ENCODE measurements around the gene C12orf56. TPM values are rescaled to one million over a fixed set of nuclear protein-coding genes. Genes with fewer than 3 reads are reported as not detected.
"Not testable (repeated sequence)": the region's sequence is repeated elsewhere in the genome, so short reads cannot be mapped to it uniquely, and the experiment has no call there.

Gene C12orf56
- total RNA-seq, 1 experiment from 2014 or later = 9.3 TPM

GRCh38 chr12:64335886-64336466 lies 54.6 kb downstream of the C12orf56 start:
- H3K27ac Mint-ChIP-seq (ENCODE audit: unreplicated experiment) = no peak overlapping the region
- intact Hi-C loops (cut with micrococcal nuclease; ENCODE audit: unreplicated experiment) = no loop called here
- CTCF ChIA-PET = no interaction called here
- no peaks in the 10 kb centered on the region for H3K9me3 Mint-ChIP-seq (ENCODE audit: unreplicated experiment)
- H3K4me1 Mint-ChIP-seq (ENCODE audit: low read depth, unreplicated experiment) = no peaks in the 10 kb centered on the region
- no peak for TF ChIP-seq CTCF (IDR thresholded peaks at IDR 0.05; ENCODE audit: insufficient read depth in 1 of 2, low read depth in 1 of 2, low read length in 1 of 2, severe bottlenecking in 1 of 2, unreplicated experiment in 1 of 2)
- BruUV-seq (replicated peaks) = no TSS peak
- H3K4me3 ChIP-seq (ENCODE audit: low read depth, low read length) = no peak overlapping the region
- no peak overlapping the region for H3K4me3 Mint-ChIP-seq (ENCODE audit: unreplicated experiment)
- POLR2A ChIA-PET = interaction anchor here (0.6 kb wide), 1 partner anchor 11 kb away, joined by 6 read pairs; no protein-coding TSS in a partner anchor
- H3K27me3 ChIP-seq (replicated peaks; ENCODE audit: control insufficient read depth, insufficient read depth, low read length) = no peaks in the 10 kb centered on the region
- no peaks in the 10 kb centered on the region for H3K4me1 ChIP-seq
- H3K36me3 ChIP-seq (ENCODE audit: control insufficient read depth, insufficient read depth, low read length) = no peaks in the 10 kb centered on the region
- H3K36me3 Mint-ChIP-seq (ENCODE audit: insufficient read depth, unreplicated experiment) = no peaks in the 10 kb centered on the region
- no peaks in the 10 kb centered on the region for H3K9me3 ChIP-seq
- DNase-seq = no peak
- no peaks in the 10 kb centered on the region for H3K27me3 Mint-ChIP-seq (ENCODE audit: insufficient read depth, unreplicated experiment)

- no peak for TF ChIP-seq CTCF (IDR thresholded peaks at IDR 0.05; ENCODE audit: insufficient read depth in 1 of 2, low read depth in 1 of 2, low read length in 1 of 2, severe bottlenecking in 1 of 2, unreplicated experiment in 1 of 2)
- BruUV-seq (replicated peaks) = no TSS peak
- Histone ChIP-seq H3K4me1 (no peaks in the 10 kb centered on the region), H3K9me3 (no peaks in the 10 kb centered on the region), H3K27me3 (replicated peaks; ENCODE audit: control insufficient read depth, insufficient read depth, low read length) (no peaks in the 10 kb centered on the region), H3K36me3 (ENCODE audit: control insufficient read depth, insufficient read depth, low read length) (no peaks in the 10 kb centered on the region), H3K4me3 (ENCODE audit: low read depth, low read length) (no peak overlapping the region)
- no peaks in the 10 kb centered on the region for H3K4me1 Mint-ChIP-seq (ENCODE audit: low read depth, unreplicated experiment)
- DNase-seq = no peak
- H3K27ac Mint-ChIP-seq (ENCODE audit: unreplicated experiment) = no peak overlapping the region
- ChIA-PET POLR2A (no interaction called here), CTCF (no interaction called here)
- H3K4me3 Mint-ChIP-seq (ENCODE audit: unreplicated experiment) = no peak overlapping the region
- intact Hi-C loops (cut with micrococcal nuclease; ENCODE audit: unreplicated experiment) = no loop called here
- no peaks in the 10 kb centered on the region for H3K9me3 Mint-ChIP-seq (ENCODE audit: unreplicated experiment)
- no peaks in the 10 kb centered on the region for H3K27me3 Mint-ChIP-seq (ENCODE audit: insufficient read depth, unreplicated experiment)
- H3K36me3 Mint-ChIP-seq (ENCODE audit: insufficient read depth, unreplicated experiment) = no peaks in the 10 kb centered on the region
Measured at GRCh38 chr12:64332938-64333337, 57.6 kb downstream of the C12orf56 start.

- Histone ChIP-seq H3K27me3 (replicated peaks; ENCODE audit: control insufficient read depth, insufficient read depth, low read length) (no peaks in the 10 kb centered on the region), H3K36me3 (ENCODE audit: control insufficient read depth, insufficient read depth, low read length) (no peaks in the 10 kb centered on the region), H3K4me3 (ENCODE audit: low read depth, low read length) (no peak overlapping the region), H3K9me3 (no peaks in the 10 kb centered on the region), H3K4me1 (no peaks in the 10 kb centered on the region)
- Mint-ChIP-seq H3K4me1 (ENCODE audit: low read depth, unreplicated experiment) (no peaks in the 10 kb centered on the region), H3K36me3 (ENCODE audit: insufficient read depth, unreplicated experiment) (no peaks in the 10 kb centered on the region), H3K9me3 (ENCODE audit: unreplicated experiment) (no peaks in the 10 kb centered on the region), H3K4me3 (ENCODE audit: unreplicated experiment) (no peak overlapping the region), H3K27me3 (ENCODE audit: insufficient read depth, unreplicated experiment) (no peaks in the 10 kb centered on the region), H3K27ac (ENCODE audit: unreplicated experiment) (no peak overlapping the region)
- intact Hi-C loops (cut with micrococcal nuclease; ENCODE audit: unreplicated experiment) = no loop called here
- DNase-seq = no peak
- no TSS peak for BruUV-seq (replicated peaks)
- POLR2A ChIA-PET = no interaction called here
- no peak for TF ChIP-seq CTCF (IDR thresholded peaks at IDR 0.05; ENCODE audit: insufficient read depth in 1 of 2, low read depth in 1 of 2, low read length in 1 of 2, severe bottlenecking in 1 of 2, unreplicated experiment in 1 of 2)
- CTCF ChIA-PET = no interaction called here
Measured at GRCh38 chr12:64332296-64332695, 58.3 kb downstream of the C12orf56 start.

GRCh38 chr12:64329031-64329710 lies 61.4 kb downstream of the C12orf56 start:
- H3K27me3 ChIP-seq (replicated peaks; ENCODE audit: control insufficient read depth, insufficient read depth, low read length); H3K9me3 Mint-ChIP-seq (ENCODE audit: unreplicated experiment); DNase-seq; H3K27ac Mint-ChIP-seq (ENCODE audit: unreplicated experiment); H3K4me1 Mint-ChIP-seq (ENCODE audit: low read depth, unreplicated experiment); CTCF ChIA-PET; POLR2A ChIA-PET; H3K36me3 Mint-ChIP-seq (ENCODE audit: insufficient read depth, unreplicated experiment); intact Hi-C loops (cut with micrococcal nuclease; ENCODE audit: unreplicated experiment); H3K4me3 ChIP-seq (ENCODE audit: low read depth, low read length); H3K27me3 Mint-ChIP-seq (ENCODE audit: insufficient read depth, unreplicated experiment); H3K4me1 ChIP-seq; H3K4me3 Mint-ChIP-seq (ENCODE audit: unreplicated experiment); BruUV-seq (replicated peaks); H3K9me3 ChIP-seq; H3K36me3 ChIP-seq (ENCODE audit: control insufficient read depth, insufficient read depth, low read length): not testable (repeated sequence)

All from Caco-2 (cell line).